Lower leg skin (tissue), 3 donors: ENCODE measurements around the gene SYVN1.

Source experiments
- CTCF ChIP-seq, 3 donors: fragments of 450-650 bp; IDR thresholded peaks; one replicate each; pipeline ENCODE4 v1.5.1; 2016; ENCODE audit warnings: antibody characterized with exemption in 3 of 3, mild to moderate bottlenecking in 3 of 3, moderate library complexity in 2 of 3
- POLR2A ChIP-seq, 2 donors: fragments of 450-650 bp; IDR thresholded peaks; one replicate each; pipeline ENCODE4 v1.6.1; 2016 to 2017; ENCODE audit warnings: antibody characterized with exemption in 2 of 2, mild to moderate bottlenecking in 1 of 2, moderate library complexity in 1 of 2

- TF ChIP-seq CTCF (IDR thresholded peaks at IDR 0.05) (no peak), POLR2A (IDR thresholded peaks at IDR 0.05) (no peak)
Observed at GRCh38 chr11:65127473-65128181, 6.7 kb downstream of the SYVN1 start.
